ENCODE data around the gene WDR62.

WDR62 gene

DNA sequence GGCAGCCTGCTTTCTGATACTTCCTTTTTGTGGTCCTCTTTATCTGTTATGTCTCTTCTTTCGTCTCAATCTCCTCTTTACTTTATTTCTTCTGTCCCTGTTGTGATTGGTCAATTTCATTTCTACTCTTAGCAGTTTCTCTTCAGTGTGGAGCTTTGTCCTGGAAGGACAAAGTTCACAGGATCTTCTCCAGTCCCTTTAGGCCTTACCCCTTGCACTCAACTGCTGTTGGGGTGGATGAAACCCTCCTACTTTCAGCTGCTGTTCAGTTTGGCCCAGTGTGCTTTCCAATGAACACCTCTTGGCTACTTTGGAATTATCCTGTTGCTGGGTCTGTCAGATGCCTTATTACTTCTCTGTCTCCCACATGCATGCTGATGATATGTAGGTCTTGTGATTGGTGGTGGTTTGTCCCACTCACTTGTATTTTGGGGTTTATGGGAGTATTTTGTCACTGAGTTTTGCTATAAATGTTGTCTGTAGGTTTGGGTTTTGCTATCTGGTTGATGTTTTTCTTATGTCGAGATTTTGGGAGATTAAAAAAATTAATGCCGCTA is 24.8 kb downstream of the WDR62 start:
- DNase-seq (ENCODE audit: low spot score), result no peak

DNA sequence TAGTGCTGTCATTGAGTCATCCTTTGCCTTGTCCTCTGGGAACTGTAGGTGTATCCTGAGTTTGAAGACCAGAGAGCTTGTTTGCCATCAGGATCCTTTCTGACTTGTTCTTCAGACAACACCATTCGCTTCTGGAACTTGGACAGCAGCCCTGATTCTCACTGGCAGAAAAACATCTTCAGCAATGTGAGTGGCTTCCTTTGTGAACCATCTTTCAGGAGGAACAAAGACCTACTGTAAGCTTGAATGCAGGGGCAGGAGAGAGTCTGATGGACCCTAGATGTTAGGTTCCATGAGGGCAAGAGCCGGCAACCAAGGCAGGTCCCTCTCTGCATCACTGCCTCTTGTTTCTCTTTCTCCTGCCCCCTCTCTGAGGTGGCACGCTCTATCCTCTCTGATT is 26.7 kb downstream of the WDR62 start:
- peak; percentile 93 for DNase-seq (ENCODE audit: low spot score)

DNA sequence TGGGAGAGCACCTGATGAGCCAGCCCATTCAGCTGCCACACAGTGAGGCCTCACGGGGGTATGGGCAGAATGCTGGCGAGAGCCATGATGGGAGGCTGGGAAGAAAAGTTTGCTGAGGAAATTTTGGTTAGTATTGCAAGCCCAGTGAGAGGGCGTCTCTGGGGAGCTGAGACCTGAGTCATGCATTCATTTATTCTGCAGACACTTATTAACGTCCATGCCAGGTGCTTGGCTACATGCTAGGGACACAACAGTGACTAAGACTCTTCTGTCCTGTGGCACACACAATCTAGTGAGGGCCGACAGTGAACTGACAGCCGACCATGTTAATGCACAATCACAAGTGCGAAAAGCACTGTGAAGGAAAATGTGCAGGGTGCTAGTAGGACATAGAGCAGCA is 27.2 kb downstream of the WDR62 start:
- DNase-seq (ENCODE audit: low spot score), result no peak

DNA sequence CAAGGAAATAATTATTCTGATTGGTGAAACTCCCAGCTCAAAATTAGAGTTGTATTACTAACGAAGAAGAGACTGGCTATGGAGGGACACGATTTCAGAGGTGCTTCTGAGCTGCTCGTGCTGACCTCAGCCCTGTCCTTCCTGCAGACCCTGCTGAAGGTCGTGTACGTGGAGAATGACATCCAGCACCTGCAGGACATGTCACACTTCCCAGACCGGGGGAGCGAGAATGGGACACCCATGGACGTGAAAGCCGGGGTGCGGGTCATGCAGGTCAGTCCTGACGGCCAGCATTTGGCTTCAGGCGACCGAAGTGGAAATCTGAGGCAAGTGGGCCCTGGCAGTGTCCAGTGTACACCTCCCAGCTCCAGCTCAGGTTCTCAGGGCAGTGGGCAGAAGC is 28.2 kb downstream of the WDR62 start:
- DNase-seq (ENCODE audit: low spot score), result no peak

DNA sequence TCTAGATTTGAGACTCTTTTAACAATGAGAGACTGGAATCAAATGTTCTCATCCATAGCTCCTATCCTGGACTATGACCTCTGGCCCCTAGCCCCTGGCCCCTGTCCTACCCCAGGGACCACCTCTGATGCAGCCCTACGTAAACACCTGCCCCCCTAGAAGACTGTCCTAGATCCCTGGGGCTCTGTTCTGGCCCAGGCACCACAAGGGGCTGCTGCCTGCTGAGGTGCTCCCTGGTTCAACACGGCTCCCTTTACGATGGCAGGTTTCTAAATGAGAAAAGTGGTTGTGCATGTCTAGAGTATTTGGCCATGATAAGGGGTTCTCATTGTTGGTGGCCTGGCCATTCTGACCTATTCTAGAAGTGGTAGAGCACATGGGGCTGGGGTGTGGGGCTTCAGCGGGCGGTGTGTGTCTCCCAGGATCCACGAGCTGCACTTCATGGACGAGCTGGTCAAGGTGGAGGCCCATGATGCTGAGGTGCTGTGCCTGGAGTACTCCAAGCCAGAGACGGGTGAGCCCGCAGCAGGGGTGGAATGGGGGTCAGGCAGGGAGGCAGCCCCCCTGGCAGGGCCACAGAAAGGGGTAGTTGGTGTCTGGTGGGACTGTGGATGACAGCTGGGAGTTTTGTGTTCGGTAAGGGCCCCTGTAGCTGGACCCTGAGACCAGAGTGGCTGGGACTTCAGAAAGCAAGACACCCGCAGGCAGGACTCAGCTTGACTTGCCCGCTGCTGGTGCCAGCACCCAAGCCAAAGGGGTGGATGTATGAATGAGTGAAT is 29.7 kb downstream of the WDR62 start:
- no peak for DNase-seq (ENCODE audit: low spot score)

DNA sequence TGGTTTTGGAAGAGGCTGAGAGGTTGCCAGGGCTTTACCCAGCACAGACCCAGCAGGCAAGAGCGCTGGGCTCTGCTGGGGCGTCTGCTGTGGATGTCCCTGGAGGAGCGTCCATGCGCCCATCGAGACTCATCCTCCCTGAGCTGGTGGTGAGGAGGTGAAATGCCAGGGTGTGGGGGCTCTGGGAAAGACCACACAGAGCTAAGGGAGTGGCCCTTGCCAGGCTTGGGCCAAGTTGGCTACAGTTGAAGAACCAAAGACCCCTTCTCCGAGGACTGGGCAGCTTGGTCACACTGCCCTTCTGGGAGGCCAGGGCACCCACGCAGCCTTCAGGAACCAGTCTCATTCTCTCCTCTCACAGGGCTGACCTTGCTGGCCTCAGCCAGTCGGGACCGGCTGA is 31.6 kb downstream of the WDR62 start:
- DNase-seq (ENCODE audit: low spot score), result no peak

DNA sequence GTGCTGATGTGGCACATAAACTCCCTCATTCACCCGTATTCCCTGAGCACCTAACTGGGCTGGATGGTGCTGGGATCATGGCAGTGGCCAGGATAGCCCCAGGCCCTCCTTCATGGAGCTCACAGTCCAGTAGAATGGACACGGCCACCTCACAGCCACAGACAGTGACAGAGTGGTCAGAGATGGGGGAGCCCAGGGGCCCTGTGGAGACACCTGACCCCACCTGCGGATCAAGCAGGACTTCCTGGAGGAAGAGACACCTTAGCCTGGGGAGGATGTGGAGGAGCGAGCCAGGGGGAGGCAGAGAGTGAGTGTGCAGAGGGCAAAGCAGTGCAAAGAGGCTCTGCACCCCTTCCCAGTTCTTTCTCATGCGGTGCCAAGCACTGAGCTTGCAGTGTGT is 35.1 kb downstream of the WDR62 start:
- DNase-seq (ENCODE audit: low spot score), result no peak

DNA sequence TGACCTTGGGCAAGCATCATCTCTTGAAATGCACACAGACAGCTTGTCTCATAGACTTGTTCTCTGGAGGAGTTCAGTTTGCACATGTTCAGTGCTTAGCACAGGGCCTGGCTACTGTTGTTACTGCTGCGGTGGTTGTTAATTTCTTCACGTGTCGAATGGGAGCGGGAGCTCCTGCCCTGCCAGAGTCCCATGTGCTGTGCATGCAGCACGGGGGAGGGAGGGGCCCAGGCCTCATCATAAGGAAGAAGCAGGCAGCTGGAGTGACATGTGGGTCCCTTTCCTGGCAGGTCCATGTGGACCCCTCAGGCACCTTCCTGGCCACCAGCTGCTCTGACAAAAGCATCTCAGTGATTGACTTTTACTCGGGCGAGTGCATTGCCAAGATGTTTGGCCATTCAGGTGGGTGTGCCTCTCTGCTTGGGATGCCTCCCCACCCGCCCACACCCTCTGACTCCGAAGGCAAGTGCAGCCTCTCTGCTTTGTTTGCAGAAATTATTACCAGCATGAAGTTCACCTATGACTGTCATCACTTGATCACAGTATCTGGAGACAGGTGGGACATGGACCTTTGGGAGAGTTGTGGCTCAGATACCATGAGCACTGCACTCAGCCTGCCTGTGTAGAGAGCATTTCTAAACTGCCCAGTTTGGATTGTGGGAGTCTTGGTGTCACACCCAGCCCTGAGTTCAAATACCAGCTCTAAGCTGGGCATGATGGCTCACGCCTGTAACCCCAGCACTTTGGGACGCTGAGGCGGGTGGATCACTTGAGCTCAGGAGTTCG is 36.4 kb downstream of the WDR62 start:
- DNase-seq (ENCODE audit: low spot score), result no peak

DNA sequence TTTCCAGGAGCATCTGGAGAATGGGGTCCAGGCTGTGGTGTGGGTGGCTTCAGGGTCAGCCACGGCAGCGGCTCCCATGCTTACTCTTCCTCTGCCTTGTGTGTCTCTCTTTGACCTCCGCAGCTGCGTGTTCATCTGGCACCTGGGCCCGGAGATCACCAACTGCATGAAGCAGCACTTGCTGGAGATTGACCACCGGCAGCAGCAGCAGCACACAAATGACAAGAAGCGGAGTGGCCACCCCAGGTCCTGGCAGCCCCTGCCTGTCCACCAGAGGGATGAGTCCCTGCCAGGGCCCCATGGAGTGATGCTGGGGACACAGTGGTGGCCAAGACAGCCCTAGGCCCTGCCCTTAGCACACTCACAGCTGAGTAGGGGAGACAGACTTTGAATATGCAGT is 37.9 kb downstream of the WDR62 start:
- no peak for DNase-seq (ENCODE audit: low spot score)

DNA sequence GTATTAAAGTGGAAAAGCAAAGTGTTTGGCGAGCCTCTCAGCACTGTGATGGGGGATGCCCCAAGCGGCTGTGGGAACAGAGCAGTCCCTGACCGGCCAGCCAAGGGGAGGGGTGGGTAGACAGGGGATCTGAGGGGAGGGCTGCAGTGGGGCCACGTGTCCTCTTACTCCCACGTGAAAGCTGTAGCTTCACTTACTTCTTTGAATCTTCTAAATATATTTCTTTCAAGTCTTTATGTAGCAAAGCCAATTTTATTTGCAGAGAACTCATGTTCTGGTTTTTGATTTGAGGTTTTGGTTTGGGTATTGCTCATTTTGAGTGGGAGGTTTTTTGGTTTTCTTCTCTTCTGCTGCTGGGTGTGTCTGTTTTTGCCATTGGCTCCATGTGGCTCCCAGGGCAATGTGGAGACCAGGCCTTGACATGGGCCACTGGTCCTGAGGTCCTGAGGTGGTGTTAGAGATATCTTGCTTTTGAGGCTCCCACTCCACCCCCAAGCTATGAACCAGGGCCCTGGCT is 38.5 kb downstream of the WDR62 start:
- no peak for DNase-seq (ENCODE audit: low spot score)

DNA sequence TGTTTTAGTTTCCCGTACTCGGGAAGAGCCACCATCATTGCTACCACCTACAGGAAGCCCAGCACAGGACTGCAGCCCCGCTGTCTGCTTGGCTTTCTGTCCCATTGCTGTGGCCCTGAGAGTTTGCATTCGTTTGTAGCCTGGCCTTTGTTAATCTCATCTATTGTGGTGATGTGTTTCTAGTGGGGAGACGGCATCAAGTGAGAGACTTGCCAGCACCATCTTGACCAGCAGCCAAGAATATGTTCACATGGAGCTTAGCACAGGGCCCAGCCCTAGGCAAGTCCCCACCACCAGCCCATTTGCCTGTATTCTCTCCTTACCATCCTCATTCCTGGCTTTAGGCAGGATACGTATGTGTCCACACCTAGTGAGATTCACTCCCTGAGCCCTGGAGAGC is 39.0 kb downstream of the WDR62 start:
- DNase-seq (ENCODE audit: low spot score), result peak; percentile 84

DNA sequence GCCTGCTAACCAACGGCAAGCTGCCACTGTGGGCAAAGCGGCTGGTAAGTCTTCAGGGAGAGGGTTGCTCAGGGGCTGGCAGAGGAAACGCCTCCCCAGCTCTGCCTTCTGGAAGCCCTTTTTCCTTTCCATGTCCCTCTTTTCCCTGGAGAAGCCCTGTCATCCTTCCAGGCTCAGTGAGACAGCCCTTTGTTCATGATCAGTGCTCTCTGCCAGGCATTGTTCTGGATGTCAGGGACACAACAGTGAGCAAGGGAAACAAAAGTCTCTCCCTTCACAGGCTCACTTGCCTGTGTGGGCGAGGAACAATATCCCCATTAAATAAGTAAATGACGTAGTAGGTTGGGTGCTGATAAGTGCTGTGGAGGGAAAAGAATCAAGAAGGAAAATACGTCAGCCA is 42.3 kb downstream of the WDR62 start:
- DNase-seq (ENCODE audit: low spot score), result peak; percentile 95

DNA sequence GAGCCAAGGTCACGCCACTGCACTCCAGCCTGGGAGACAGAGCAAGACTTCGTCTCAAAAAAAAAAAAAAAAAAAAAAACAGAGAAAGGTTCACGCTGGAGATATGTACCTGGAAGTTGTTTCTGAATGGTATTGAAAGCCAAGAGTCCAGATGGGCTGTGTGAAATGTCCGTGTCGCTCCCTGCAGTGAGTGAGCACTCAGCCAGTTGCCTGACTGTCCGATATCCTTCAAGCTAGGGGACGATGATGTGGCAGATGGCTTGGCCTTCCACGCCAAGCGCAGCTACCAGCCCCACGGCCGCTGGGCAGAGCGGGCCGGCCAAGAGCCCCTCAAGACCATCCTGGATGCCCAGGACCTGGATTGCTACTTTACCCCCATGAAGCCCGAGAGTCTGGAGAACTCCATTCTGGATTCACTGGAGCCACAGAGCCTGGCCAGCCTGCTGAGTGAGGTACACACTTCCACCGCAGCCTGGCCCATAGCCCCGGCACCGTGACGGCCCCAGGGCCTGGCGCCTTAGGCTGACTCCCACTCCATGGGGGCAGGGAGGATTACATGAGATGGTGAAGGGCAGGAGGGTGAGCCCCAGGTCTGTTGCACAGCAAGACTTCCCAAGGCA is 44.6 kb downstream of the WDR62 start:
- no peak for DNase-seq (ENCODE audit: low spot score)

DNA sequence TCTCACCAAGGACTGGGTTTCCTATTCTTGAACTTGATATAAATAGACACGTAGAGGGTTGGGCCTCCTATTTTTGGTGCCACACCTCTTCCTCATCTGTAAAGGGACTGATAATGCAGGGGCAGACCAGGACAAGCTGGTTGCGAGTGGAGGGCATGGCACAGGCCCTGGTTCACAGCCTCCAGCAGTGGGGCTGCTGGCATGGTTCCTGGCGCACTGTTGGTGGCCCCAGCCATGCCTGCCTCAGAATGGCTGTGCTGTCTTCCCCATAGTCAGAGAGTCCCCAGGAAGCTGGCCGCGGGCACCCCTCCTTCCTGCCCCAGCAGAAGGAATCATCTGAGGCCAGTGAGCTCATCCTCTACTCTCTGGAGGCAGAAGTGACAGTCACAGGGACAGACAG is 45.8 kb downstream of the WDR62 start:
- DNase-seq (ENCODE audit: low spot score), result no peak

DNA sequence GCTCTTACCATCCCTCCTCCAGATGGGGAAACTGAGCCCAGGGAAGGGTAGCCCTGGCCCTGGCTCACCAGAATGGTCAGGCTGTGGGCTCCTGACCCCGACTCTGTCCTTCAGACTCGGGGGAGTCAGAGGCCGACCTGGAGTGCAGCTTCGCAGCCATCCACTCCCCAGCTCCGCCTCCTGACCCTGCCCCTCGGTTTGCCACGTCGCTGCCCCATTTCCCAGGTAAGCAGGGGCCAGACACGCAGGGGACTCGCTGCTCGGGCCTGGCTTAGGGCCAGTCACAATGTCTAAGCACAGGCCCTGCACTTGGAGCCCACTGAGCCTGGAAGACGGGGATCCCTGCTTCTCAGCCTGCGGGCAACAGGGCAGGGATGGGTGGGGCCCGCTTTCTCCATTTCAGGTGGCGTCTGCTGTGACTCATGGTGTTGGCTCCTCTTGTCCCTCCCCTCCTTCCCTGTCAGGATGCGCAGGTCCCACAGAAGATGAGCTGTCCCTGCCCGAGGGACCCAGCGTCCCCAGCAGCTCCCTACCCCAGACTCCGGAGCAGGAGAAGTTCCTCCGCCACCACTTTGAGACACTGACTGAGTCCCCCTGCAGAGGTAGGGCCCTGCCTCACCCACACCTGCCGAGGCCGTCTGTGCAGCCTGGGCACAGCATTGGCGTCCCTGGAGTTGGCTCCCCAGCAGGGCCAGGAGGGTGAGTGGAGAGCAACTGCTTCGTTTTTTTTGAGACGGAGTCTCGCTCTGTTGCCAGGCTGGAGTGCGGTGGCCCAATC is 47.0 kb downstream of the WDR62 start:
- DNase-seq (ENCODE audit: low spot score), result no peak

DNA sequence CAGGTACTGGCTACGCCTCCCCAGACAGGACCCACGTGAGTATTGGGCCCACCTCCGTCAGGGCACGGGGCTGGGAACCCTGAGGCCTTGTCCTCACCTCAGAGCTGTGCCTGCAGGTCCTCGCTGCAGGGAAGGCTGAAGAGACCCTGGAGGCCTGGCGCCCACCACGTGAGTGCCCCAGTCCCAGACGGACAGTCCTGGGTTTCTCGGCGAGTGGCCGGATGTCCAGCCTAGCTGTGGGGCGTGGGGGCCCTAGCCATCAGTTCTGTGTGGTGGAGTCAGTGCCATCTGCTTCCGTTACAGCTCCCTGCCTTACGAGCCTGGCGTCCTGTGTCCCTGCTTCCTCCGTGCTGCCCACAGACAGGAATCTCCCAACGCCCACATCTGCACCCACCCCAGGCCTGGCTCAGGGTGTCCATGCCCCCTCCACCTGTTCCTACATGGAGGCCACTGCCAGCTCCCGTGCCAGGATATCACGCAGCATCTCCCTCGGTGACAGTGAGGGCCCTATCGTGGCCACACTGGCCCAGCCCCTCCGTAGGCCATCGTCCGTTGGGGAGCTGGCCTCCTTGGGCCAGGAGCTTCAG is 48.4 kb downstream of the WDR62 start:
- DNase-seq (ENCODE audit: low spot score), result no peak

DNA sequence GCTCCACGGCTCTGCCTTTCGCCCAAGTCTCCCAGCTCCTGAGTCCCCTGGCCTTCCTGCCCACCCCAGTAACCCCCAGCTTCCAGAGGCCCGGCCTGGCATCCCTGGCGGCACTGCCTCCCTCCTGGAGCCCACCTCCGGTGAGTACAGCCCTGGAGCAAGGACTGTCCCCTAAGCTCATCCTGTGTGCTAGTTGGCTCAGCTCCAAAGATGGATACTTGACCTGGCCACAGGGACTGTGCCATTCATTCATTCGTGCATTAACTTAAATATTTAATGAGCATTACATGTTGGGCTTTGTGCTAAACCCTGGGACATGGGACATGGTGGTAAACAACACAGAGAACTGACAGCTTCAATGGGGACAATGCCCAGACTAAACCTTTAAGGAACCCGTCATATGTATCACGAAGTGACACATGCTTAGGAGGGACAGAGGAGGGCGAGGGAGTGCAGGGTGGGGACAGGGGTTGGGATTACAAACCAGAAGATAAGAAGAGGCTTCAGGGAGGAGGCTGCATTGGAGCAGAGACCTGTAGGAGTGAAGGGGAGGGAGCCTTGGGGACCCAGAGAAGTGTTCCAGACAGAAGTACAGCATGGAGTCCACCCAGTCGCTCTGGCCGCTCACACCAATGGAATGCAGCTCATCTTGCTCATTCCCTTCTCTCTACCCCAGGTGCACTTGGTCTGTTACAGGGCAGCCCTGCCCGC is 49.3 kb downstream of the WDR62 start:
- DNase-seq (ENCODE audit: low spot score), result no peak

DNA sequence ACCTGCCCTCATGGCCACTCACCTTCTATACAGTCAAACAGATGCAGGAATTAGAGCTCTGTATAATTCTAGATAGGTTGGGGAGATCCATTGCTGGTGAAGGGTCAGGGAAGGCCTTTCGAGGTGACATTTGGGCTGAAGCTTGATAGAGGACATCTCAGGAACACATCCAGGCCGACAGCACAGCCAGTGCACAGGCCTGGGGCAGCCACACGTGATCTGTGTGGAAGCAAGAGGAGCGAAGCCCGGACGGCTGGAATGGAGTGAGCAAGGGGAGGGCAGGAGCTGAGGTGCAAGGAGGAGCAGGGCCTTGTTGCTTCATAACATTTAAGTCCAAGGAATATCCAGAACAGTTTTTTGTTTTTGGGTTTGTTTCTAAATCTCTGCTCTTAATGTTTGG is 51.7 kb downstream of the WDR62 start:
- no peak for DNase-seq (ENCODE audit: low spot score)

DNA sequence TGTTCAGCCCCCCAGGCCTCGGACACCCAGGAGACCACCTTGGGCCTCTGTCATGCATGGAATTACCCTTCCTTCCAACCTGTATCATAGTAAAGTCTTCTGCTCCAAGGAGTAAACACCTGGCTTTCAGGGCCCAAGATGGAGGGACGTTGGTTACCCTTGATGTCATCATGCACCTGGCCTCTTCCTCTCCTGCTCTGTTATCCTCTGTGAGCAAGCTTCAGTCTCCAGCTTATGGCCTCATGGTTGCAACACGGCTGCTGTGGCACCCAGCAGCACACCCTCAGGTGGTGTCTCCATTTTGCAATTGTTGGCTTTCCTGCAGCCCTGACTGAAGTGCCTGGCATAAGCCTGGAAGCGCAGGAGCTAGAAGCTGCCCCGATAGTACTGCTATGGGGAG is 52.3 kb downstream of the WDR62 start:
- DNase-seq (ENCODE audit: low spot score), result no peak

DNA sequence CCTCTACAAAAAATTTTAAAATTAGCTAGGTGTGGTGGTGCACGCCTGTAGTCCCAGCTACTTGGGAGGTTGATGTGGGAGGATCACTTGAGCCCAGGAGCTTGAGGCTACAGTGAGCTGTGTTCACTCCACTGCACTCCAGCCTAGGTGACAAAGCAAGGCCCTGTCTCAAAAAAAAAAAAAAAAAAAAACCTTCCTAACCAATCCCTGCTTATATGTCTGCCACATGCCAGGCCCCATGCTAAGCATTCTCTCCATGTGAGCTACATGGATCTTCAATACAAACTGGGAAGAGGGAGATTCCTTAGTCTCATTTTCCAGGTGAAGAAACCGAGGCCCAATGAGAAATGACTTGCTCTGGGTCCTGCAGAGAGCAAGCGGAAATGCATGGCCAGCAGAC is 54.0 kb downstream of the WDR62 start:
- DNase-seq (ENCODE audit: low spot score), result no peak

Measured in Ammon's horn (tissue), 1 donor.